Mesenchymal stem cell (in vitro differentiated cells and primary cell): Measurements from ENCODE around the gene PTER.

Experiments used
- DNase-seq: peaks from one replicate; pipeline ENCODE4 v3.0.0-alpha.2; 2013
- H2AFZ ChIP-seq: one replicate; pipeline ENCODE4 v1.6.1; 2013; ENCODE audit warnings: low read depth, mild to moderate bottlenecking, control low read depth, inconsistent platforms, low read length, moderate library complexity
- H2AK5ac ChIP-seq: 2 replicates; pipeline ENCODE4 v1.6.1; 2013; ENCODE audit warnings: low read length, moderate library complexity, mild to moderate bottlenecking, inconsistent platforms; ENCODE audit not compliant: severe bottlenecking
- H2BK120ac ChIP-seq: one replicate; pipeline ENCODE4 v1.6.1; 2013; ENCODE audit warnings: low read depth, mild to moderate bottlenecking, inconsistent platforms, low read length, moderate library complexity
- H2BK12ac ChIP-seq, 2 experiments: one replicate each; pipeline ENCODE4 v1.6.1; 2013; ENCODE audit warnings: inconsistent platforms in 2 of 2, low read length in 2 of 2, mild to moderate bottlenecking in 2 of 2, moderate library complexity in 2 of 2, control low read depth in 1 of 2
- H2BK15ac ChIP-seq: one replicate; pipeline ENCODE4 v1.6.1; 2013; ENCODE audit warnings: mild to moderate bottlenecking, low read depth, inconsistent platforms; ENCODE audit not compliant: poor library complexity, severe bottlenecking
- H2BK5ac ChIP-seq: 2 replicates; pipeline ENCODE4 v1.6.1; 2013; ENCODE audit warnings: low read depth, mild to moderate bottlenecking, low read length, control low read depth, inconsistent platforms; ENCODE audit not compliant: poor library complexity, severe bottlenecking
- H3K14ac ChIP-seq, 2 experiments: one replicate each; pipeline ENCODE4 v1.6.1; 2013; ENCODE audit warnings: inconsistent platforms in 2 of 2, low read length in 2 of 2, control low read depth in 1 of 2, mild to moderate bottlenecking in 1 of 2, moderate library complexity in 1 of 2
- H3K18ac ChIP-seq, 2 experiments: one replicate each; pipeline ENCODE4 v1.6.1; 2013; ENCODE audit warnings: inconsistent platforms in 2 of 2, low read length in 2 of 2, control low read depth in 1 of 2, low read depth in 1 of 2, mild to moderate bottlenecking in 1 of 2
- H3K23ac ChIP-seq, 2 experiments: one replicate each; pipeline ENCODE4 v1.6.1; 2013; ENCODE audit warnings: inconsistent platforms in 2 of 2, low read length in 2 of 2, mild to moderate bottlenecking in 2 of 2, moderate library complexity in 2 of 2, control low read depth in 1 of 2
- H3K27ac ChIP-seq: 2 replicates; pipeline ENCODE4 v1.5.1; 2013; ENCODE audit warnings: mild to moderate bottlenecking, moderate library complexity, low read length, control low read depth, inconsistent platforms; ENCODE audit not compliant: poor library complexity, severe bottlenecking
- H3K27me3 ChIP-seq, 2 experiments: 2 replicates each; pipeline versions ENCODE4 v1.6.1 to v1.7.0; 2013; ENCODE audit warnings: low read length in 2 of 2, mild to moderate bottlenecking in 2 of 2, moderate library complexity in 2 of 2, control low read depth in 1 of 2, inconsistent platforms in 1 of 2; ENCODE audit not compliant: control insufficient read depth in 1 of 2, insufficient read depth in 1 of 2
- H3K36me3 ChIP-seq, 2 experiments: 2 replicates each; pipeline versions ENCODE4 v1.6.1 to v1.7.0; 2013; ENCODE audit warnings: low read length in 2 of 2, control low read depth in 1 of 2, inconsistent platforms in 1 of 2, low read depth in 1 of 2, mild to moderate bottlenecking in 1 of 2; ENCODE audit not compliant: insufficient read depth in 2 of 2, control insufficient read depth in 1 of 2
- H3K4ac ChIP-seq, 2 experiments: one replicate each; pipeline ENCODE4 v1.6.1; 2013; ENCODE audit warnings: inconsistent platforms in 2 of 2, low read length in 2 of 2, mild to moderate bottlenecking in 2 of 2, moderate library complexity in 2 of 2, control low read depth in 1 of 2, low read depth in 1 of 2
- H3K4me1 ChIP-seq: 2 replicates; pipeline ENCODE4 v1.6.1; 2013; ENCODE audit warnings: low read depth, low read length, control low read depth; ENCODE audit not compliant: control insufficient read depth, insufficient read depth
- H3K4me2 ChIP-seq: 2 replicates; pipeline ENCODE4 v1.6.1; 2013; ENCODE audit warnings: low read length, mild to moderate bottlenecking, inconsistent platforms; ENCODE audit not compliant: poor library complexity, severe bottlenecking
- H3K4me3 ChIP-seq, 2 experiments: 2 replicates each; pipeline versions ENCODE4 v1.5.1 to v1.7.0; 2013; ENCODE audit warnings: low read length in 2 of 2, mild to moderate bottlenecking in 2 of 2, control low read depth in 1 of 2, low read depth in 1 of 2; ENCODE audit not compliant: insufficient read depth in 1 of 2
- H3K79me1 ChIP-seq: replicated peaks from 2 replicates; pipeline ENCODE4 v1.6.1; 2013; ENCODE audit warnings: mild to moderate bottlenecking, control low read depth, low read length, inconsistent platforms; ENCODE audit not compliant: poor library complexity, severe bottlenecking
- H3K9ac ChIP-seq: 2 replicates; pipeline ENCODE4 v1.7.0; 2013; ENCODE audit warnings: mild to moderate bottlenecking, low read length, moderate library complexity
- H3K9me3 ChIP-seq: 2 replicates; pipeline ENCODE4 v1.7.0; 2013; ENCODE audit warnings: mild to moderate bottlenecking, low read length; ENCODE audit not compliant: control insufficient read depth
- H4K8ac ChIP-seq: one replicate; pipeline ENCODE4 v1.6.1; 2013; ENCODE audit warnings: inconsistent platforms, mild to moderate bottlenecking, low read length, moderate library complexity
- H4K91ac ChIP-seq: one replicate; pipeline ENCODE4 v1.6.1; 2013; ENCODE audit warnings: mild to moderate bottlenecking, low read length, inconsistent platforms
- WGBS: methylation state at CpG from one replicate; pipeline ENCODE4 v1.1.7; 2013; ENCODE audit warnings: mixed read lengths; 5-methylcytosine and 5-hydroxymethylcytosine counted together

PTER gene

GRCh38 chr10:16408379-16408778 lies 28.4 kb upstream of the PTER start:
- Histone ChIP-seq H3K4me2 (no peak overlapping the region), H2BK15ac (no peak overlapping the region), H3K79me1 (no peaks in the 10 kb centered on the region), H2BK12ac (no peak overlapping the region), H3K9ac (no peak overlapping the region), H3K27me3 (peaks cover 0 to 7% of the 10 kb centered on the region in 2 experiments), H4K91ac (no peak overlapping the region), H2BK120ac (no peak overlapping the region), H3K36me3 (no peaks in the 10 kb centered on the region), H4K8ac (no peak overlapping the region), H3K14ac (no peak overlapping the region), H3K4me3 (no peak overlapping the region), H2AFZ (no peak overlapping the region), H2BK5ac (no peak overlapping the region), H3K9me3 (no peaks in the 10 kb centered on the region), H3K4me1 (no peaks in the 10 kb centered on the region), H3K4ac (no peak overlapping the region), H3K27ac (no peak overlapping the region), H3K18ac (no peak overlapping the region), H3K23ac (no peak overlapping the region), H2AK5ac (no peak overlapping the region)
- 58% methylated on average over 3 of the region's 3 CpGs for whole genome bisulfite sequencing
- DNase-seq: no peak

GRCh38 chr10:16417341-16417740 lies 19.5 kb upstream of the PTER start:
- Histone ChIP-seq H4K91ac (no peak overlapping the region), H3K9me3 (no peaks in the 10 kb centered on the region), H3K14ac (no peak overlapping the region), H3K27ac (no peak overlapping the region), H4K8ac (no peak overlapping the region), H3K79me1 (no peaks in the 10 kb centered on the region), H2BK5ac (no peak overlapping the region), H2BK15ac (no peak overlapping the region), H3K23ac (no peak overlapping the region), H3K4me3 (no peak overlapping the region), H3K4me1 (no peaks in the 10 kb centered on the region), H3K4me2 (no peak overlapping the region), H2BK12ac (no peak overlapping the region), H2AK5ac (no peak overlapping the region), H3K36me3 (no peaks in the 10 kb centered on the region), H3K18ac (no peak overlapping the region), H3K27me3 (peaks cover 0 to 2% of the 10 kb centered on the region in 2 experiments), H3K9ac (no peak overlapping the region), H3K4ac (no peak overlapping the region), H2AFZ (no peak overlapping the region), H2BK120ac (no peak overlapping the region)
- DNase-seq: no peak
- 2% methylated on average over 1 of the region's 1 CpG for WGBS

DNA sequence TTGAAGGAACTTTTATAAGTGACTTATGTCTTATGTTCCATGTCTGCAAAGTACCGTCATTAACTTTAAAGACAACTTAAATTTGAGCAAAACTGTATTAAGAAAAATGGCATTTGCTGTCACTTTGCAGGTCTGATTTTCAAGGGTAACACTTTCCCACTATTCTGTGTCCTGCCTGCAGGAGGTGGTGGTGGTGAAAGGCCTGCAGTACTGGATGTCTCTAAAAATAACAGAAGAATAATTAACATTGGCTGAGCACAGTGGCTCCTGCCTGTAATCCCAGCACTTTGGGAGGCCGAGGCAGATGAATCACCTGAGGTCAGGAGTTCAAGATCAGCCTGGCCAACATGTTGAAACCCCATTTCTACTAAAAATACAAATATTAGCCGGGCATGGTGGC lies 13.2 kb upstream of the PTER start:
- no peak overlapping the region for H3K4me3 ChIP-seq
- no peaks in the 10 kb centered on the region for H3K4me1 ChIP-seq
- H2AFZ ChIP-seq: no peak overlapping the region
- H2BK12ac ChIP-seq: no peak overlapping the region
- no peak overlapping the region for H2BK5ac ChIP-seq
- H3K23ac ChIP-seq: no peak overlapping the region
- H3K4me2 ChIP-seq: no peak overlapping the region
- WGBS: 86% methylated on average over 2 of the region's 3 CpGs
- H3K4ac ChIP-seq: no peak overlapping the region
- H3K9ac ChIP-seq: no peak overlapping the region
- H3K9me3 ChIP-seq: peaks cover 3% of the 10 kb centered on the region
- no peak overlapping the region for H2BK15ac ChIP-seq
- no peak overlapping the region for H3K18ac ChIP-seq
- no peak for DNase-seq
- no peak overlapping the region for H4K8ac ChIP-seq
- no peaks in the 10 kb centered on the region for H3K79me1 ChIP-seq
- H3K36me3 ChIP-seq: no peaks in the 10 kb centered on the region
- no peak overlapping the region for H2BK120ac ChIP-seq
- H3K27me3 ChIP-seq: peaks cover 0 to 7% of the 10 kb centered on the region in 2 experiments
- H3K14ac ChIP-seq: no peak overlapping the region
- H3K27ac ChIP-seq: no peak overlapping the region
- H2AK5ac ChIP-seq: no peak overlapping the region
- no peak overlapping the region for H4K91ac ChIP-seq

DNA sequence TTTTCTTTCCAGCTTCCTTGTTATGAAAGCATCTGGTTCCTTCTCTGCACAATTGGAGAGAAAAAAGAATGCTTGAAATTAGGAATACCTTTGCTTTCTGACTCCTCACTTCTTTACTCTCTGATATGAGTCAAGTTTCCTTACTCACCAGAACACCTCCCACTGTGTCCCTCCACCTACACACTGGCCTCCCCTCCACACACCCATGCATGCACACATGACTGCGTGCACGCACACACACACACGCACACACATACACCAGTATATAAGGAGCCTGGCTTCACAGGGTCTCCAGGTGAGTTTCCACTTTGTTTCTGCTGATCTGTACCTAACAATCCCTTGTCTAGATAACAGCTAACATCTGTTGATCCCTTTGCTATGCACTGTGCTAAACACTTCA lies 11.4 kb upstream of the PTER start:
- no peak for DNase-seq
- no peaks in the 10 kb centered on the region for H3K4me1 ChIP-seq
- H3K4ac ChIP-seq: no peak overlapping the region
- peaks cover 3% of the 10 kb centered on the region for H3K9me3 ChIP-seq
- no peaks in the 10 kb centered on the region for H3K36me3 ChIP-seq
- H2BK5ac ChIP-seq: no peak overlapping the region
- H2AFZ ChIP-seq: no peak overlapping the region
- H4K91ac ChIP-seq: no peak overlapping the region
- no peak overlapping the region for H2BK12ac ChIP-seq
- peaks cover 0 to 7% of the 10 kb centered on the region in 2 experiments for H3K27me3 ChIP-seq
- H3K79me1 ChIP-seq: no peaks in the 10 kb centered on the region
- H2AK5ac ChIP-seq: no peak overlapping the region
- H3K4me2 ChIP-seq: no peak overlapping the region
- H3K14ac ChIP-seq: no peak overlapping the region
- no peak overlapping the region for H3K9ac ChIP-seq
- H2BK15ac ChIP-seq: no peak overlapping the region
- H2BK120ac ChIP-seq: no peak overlapping the region
- no peak overlapping the region for H3K27ac ChIP-seq
- H3K23ac ChIP-seq: no peak overlapping the region
- no peak overlapping the region for H4K8ac ChIP-seq
- 93% methylated on average over 3 of the region's 3 CpGs for WGBS
- no peak overlapping the region for H3K4me3 ChIP-seq
- H3K18ac ChIP-seq: no peak overlapping the region
